Lung (tissue), 12 donors: ENCODE measurements around the gene HERC4. TPM values are rescaled to one million over a fixed set of nuclear protein-coding genes. Genes with fewer than 3 reads are reported as not detected.
A peak's percentile ranks its signal among the peaks of the same experiment; 100 is the strongest.

Experiments used
- ATAC-seq: fragments of 200-7000 bp; cut with Tn5 transposase; one replicate; pipeline ENCODE4 v1.9.1; 2020; ENCODE audit warnings: moderate number of reproducible peaks; ENCODE audit not compliant: insufficient read depth, low FRiP score
- DNase-seq, 3 donors: peaks; one replicate each; pipeline ENCODE4 v3.0.0-alpha.2; 2013 to 2017
- H3K27ac ChIP-seq, 2 donors: one replicate each; pipeline ENCODE4 v1.5.1; 2013; ENCODE audit warnings: mild to moderate bottlenecking in 2 of 2, moderate library complexity in 2 of 2, control low read depth in 1 of 2, inconsistent platforms in 1 of 2, low read depth in 1 of 2, low read length in 1 of 2
- H3K27me3 ChIP-seq, 3 donors: one replicate each; pipeline ENCODE4 v1.5.1; 2013; ENCODE audit warnings: low read length in 2 of 3; ENCODE audit not compliant: control insufficient read depth in 3 of 3, insufficient read depth in 3 of 3
- H3K36me3 ChIP-seq, 4 donors: one replicate each; pipeline ENCODE4 v1.5.1; 2013; ENCODE audit warnings: low read length in 4 of 4, mild to moderate bottlenecking in 1 of 4, moderate library complexity in 1 of 4; ENCODE audit not compliant: control insufficient read depth in 4 of 4, insufficient read depth in 4 of 4
- H3K4me1 ChIP-seq, 5 donors: one replicate each; pipeline ENCODE4 v1.5.1; 2013; ENCODE audit warnings: low read length in 5 of 5, mild to moderate bottlenecking in 2 of 5, moderate library complexity in 1 of 5; ENCODE audit not compliant: control insufficient read depth in 5 of 5, insufficient read depth in 5 of 5
- H3K4me3 ChIP-seq: one replicate; pipeline ENCODE4 v1.5.1; 2013; ENCODE audit warnings: mild to moderate bottlenecking, control low read depth, moderate library complexity
- H3K9ac ChIP-seq, 2 donors: one replicate each; pipeline ENCODE4 v1.5.1; 2013; ENCODE audit warnings: low read length in 2 of 2, control low read depth in 1 of 2; ENCODE audit not compliant: insufficient read depth in 1 of 2
- H3K9me3 ChIP-seq, 4 donors: one replicate each; pipeline ENCODE4 v1.5.1; 2013; ENCODE audit warnings: low read length in 3 of 4, mild to moderate bottlenecking in 1 of 4, moderate library complexity in 1 of 4; ENCODE audit not compliant: control insufficient read depth in 4 of 4, insufficient read depth in 3 of 4
- CTCF ChIP-seq: IDR thresholded peaks from 2 replicates; pipeline ENCODE4 v1.5.1; 2012; ENCODE audit warnings: mild to moderate bottlenecking; ENCODE audit errors: control extremely low read depth, extremely low read depth
- WGBS, 2 donors: extraction: QIAGEN DNeasy Blood & Tissue Kit; methylation state at CpG; one replicate each; pipeline ENCODE4 v1.1.7; 2013; 5-methylcytosine and 5-hydroxymethylcytosine counted together
- polyA plus RNA-seq, 2 donors: library from polyadenylated mRNA; stranded (reverse); fragments of 200-250 nt; gene quantifications; one replicate each; pipeline ENCODE4 v1.2.1, GENCODE V29; 2013
- total RNA-seq, 2 donors: library from RNA; depleted of rRNA in 1 of 2; stranded (reverse); fragments of >200 nt in 1 of 2; gene quantifications; one replicate each; pipeline ENCODE4 v1.2.1, GENCODE V29; 2014 to 2021
- donor health status: control.
- donor health status: control.
- donor health status: Bipolar disorder and iron deficiency.
- donor health status: healthy.
- donor health status: DM: yes; HTN: yes; CAD: no.

Gene HERC4
- total and polyA plus RNA-seq, 4 donors: 16.3 to 162 (median 32.5) TPM

GRCh38 chr10:68111584-68111983, 36.5 kb upstream of the HERC4 start:
- peaks cover 0 to 3% (median 0%) of the 10 kb centered on the region in 4 donors for H3K36me3 ChIP-seq
- no peak for DNase-seq
- no peaks in the 10 kb centered on the region for H3K27me3 ChIP-seq
- H3K4me1 ChIP-seq: peaks cover 0 to 28% (median 1%) of the 10 kb centered on the region in 5 donors
- 84 to 95% methylated on average over 2 of the region's 2 CpGs for WGBS, 2 donors
- TF ChIP-seq CTCF: no peak
- no peaks in the 10 kb centered on the region for H3K9me3 ChIP-seq
- ATAC-seq: no peak
- no peak overlapping the region for H3K9ac ChIP-seq
- no peak overlapping the region for H3K4me3 ChIP-seq
- peak overlapping the region in 1 of 2 donors; percentile 87 for H3K27ac ChIP-seq

GRCh38 chr10:68110027-68110426, 34.9 kb upstream of the HERC4 start:
- no peak for ATAC-seq
- peak overlapping the region in 1 of 2 donors; percentile 92 for H3K27ac ChIP-seq

GRCh38 chr10:68109331-68109730, 34.2 kb upstream of the HERC4 start, which contains the start of gene MYPN:
Gene MYPN (plus strand): TSS chr10:68109488. CDS start chr10:68121439, 11,951 bp downstream.
- H3K27me3 ChIP-seq: no peaks in the 10 kb centered on the region
- no peak within 1 kb of the TSS for H3K4me3 ChIP-seq
- 76 to 77% methylated on average over 3 of the region's 3 CpGs for WGBS, 2 donors
- TF ChIP-seq CTCF: no peak
- H3K9me3 ChIP-seq: no peaks in the 10 kb centered on the region
- DNase-seq (peak in 1 of 3 donors; percentile 57), ATAC-seq (no peak)
- no peaks in the 10 kb centered on the region for H3K36me3 ChIP-seq
- H3K9ac ChIP-seq: no peak within 1 kb of the TSS
- H3K4me1 ChIP-seq: peaks cover 0 to 31% (median 1%) of the 10 kb centered on the region in 5 donors
- H3K27ac ChIP-seq: peak within 1 kb of the TSS in 1 of 2 donors; percentile 92

More at GRCh38 chr10:68110027-68110426, 34.9 kb upstream of the HERC4 start:
- Histone ChIP-seq H3K36me3 (no peaks in the 10 kb centered on the region), H3K4me1 (peaks cover 0 to 31% (median 1%) of the 10 kb centered on the region in 5 donors), H3K9ac (no peak overlapping the region), H3K27me3 (no peaks in the 10 kb centered on the region), H3K9me3 (no peaks in the 10 kb centered on the region), H3K4me3 (no peak overlapping the region)
- 58% methylated on average over 2 of the region's 2 CpGs for WGBS, 2 donors
- TF ChIP-seq CTCF: no peak
- peak; percentile 24 to 91 (median 85) for DNase-seq

- ATAC-seq (no peak), DNase-seq (no peak)
- H3K36me3 ChIP-seq: no peaks in the 10 kb centered on the region
- H3K4me3 ChIP-seq: no peak overlapping the region
- 92 to 93% methylated on average over 11 of the region's 11 CpGs for WGBS, 2 donors
- H3K27ac ChIP-seq: peak overlapping the region in 1 of 2 donors; percentile 62
- H3K27me3 ChIP-seq: no peaks in the 10 kb centered on the region
- no peak for TF ChIP-seq CTCF
- H3K4me1 ChIP-seq: peaks cover 0 to 31% (median 1%) of the 10 kb centered on the region in 5 donors
- H3K9ac ChIP-seq: no peak overlapping the region
- H3K9me3 ChIP-seq: no peaks in the 10 kb centered on the region
Observed at GRCh38 chr10:68108653-68109052, 33.6 kb upstream of the HERC4 start.
